Endothelial cell of umbilical vein (primary cell): ENCODE measurements around the gene KLHL18. TPM values are rescaled to one million over a fixed set of nuclear protein-coding genes. Genes with fewer than 3 reads are reported as not detected.
A peak's percentile ranks its signal among the peaks of the same experiment; 100 is the strongest.

ENCODE experiments used
- BruUV-seq: library from RNA; stranded (reverse); fragments of 400-500 nt; replicated peaks from 2 replicates; lab custom pipeline; 2021; lab: Mats Ljungman, UMichigan
- CTCF ChIA-PET: fragments of 300-600, 350-600 bp; sonication (Branson Sonifier 250); formaldehyde crosslinking; loops from one replicate; lab custom pipeline; 2021; ENCODE audit warnings: antibody characterized with exemption, inconsistent platforms; lab: Charles Lee
- POLR2A ChIA-PET: fragments of 300-600, 350-600 bp; sonication (Branson Sonifier 250); formaldehyde crosslinking; loops from one replicate; lab custom pipeline; 2021; ENCODE audit warnings: antibody characterized with exemption, inconsistent platforms; lab: Charles Lee
- DNase-seq: peaks from one replicate; pipeline ENCODE4 v3.0.0-alpha.2; 2011; ENCODE audit warnings: low read depth, low spot score
- FAIRE-seq: peaks from 2 replicates; lab custom pipeline; 2011; peaks lifted over from hg19 to GRCh38; lab: Jason Lieb, UNC
- H2AFZ ChIP-seq: 2 replicates; pipeline ENCODE4 v1.6.0; 2012; ENCODE audit warnings: low read depth, low read length, control low read depth, inconsistent platforms
- H3K27ac ChIP-seq: 2 replicates; pipeline ENCODE4 v1.5.1; 2011; ENCODE audit warnings: low read depth, mild to moderate bottlenecking, control low read depth, low read length, moderate library complexity; ENCODE audit not compliant: insufficient read depth
- H3K27me3 ChIP-seq, 2 experiments: 2 replicates each; pipeline versions ENCODE4 v1.6.0 to v1.6.1; 2011; ENCODE audit warnings: low read length in 2 of 2, mixed read lengths in 1 of 2; ENCODE audit not compliant: control insufficient read depth in 2 of 2, insufficient read depth in 2 of 2
- H3K36me3 ChIP-seq, 2 experiments: 2 replicates in 1 of 2; 3 replicates in 1 of 2; pipeline ENCODE4 v1.5.1; 2011; ENCODE audit warnings: low read length in 2 of 2, mild to moderate bottlenecking in 1 of 2, moderate library complexity in 1 of 2; ENCODE audit not compliant: control insufficient read depth in 2 of 2, insufficient read depth in 2 of 2; ENCODE audit errors: extremely low read depth in 1 of 2
- H3K4me1 ChIP-seq: 3 replicates; pipeline ENCODE4 v1.5.1; 2011; ENCODE audit warnings: mild to moderate bottlenecking, low read length; ENCODE audit not compliant: control insufficient read depth, insufficient read depth; ENCODE audit errors: extremely low read depth
- H3K4me2 ChIP-seq: 2 replicates; pipeline ENCODE4 v1.6.1; 2011; ENCODE audit warnings: low read length, control low read depth, mixed read lengths; ENCODE audit not compliant: insufficient read depth
- H3K4me3 ChIP-seq, 3 experiments: fragments of 200-600 bp in 1 of 3; sonication (generic), shearing (Covaris generic) in 1 of 3; replicated peaks in 1 of 3; 2 replicates each; pipeline ENCODE4 v1.5.1; 2011 to 2016; ENCODE audit warnings: control low read depth in 3 of 3, low read length in 3 of 3, mild to moderate bottlenecking in 2 of 3, inconsistent platforms in 1 of 3, low read depth in 1 of 3, moderate library complexity in 1 of 3; ENCODE audit not compliant: insufficient read depth in 1 of 3
- H3K79me2 ChIP-seq: 2 replicates; pipeline ENCODE4 v1.6.0; 2012; ENCODE audit warnings: low read length, inconsistent platforms; ENCODE audit not compliant: control insufficient read depth, insufficient read depth
- H3K9ac ChIP-seq: replicated peaks from 2 replicates; pipeline ENCODE3; 2011; ENCODE audit warnings: low read length, control low read depth; ENCODE audit not compliant: insufficient read depth; ENCODE audit errors: extremely low read depth
- H3K9me1 ChIP-seq: replicated peaks from 3 replicates; pipeline ENCODE4 v1.6.0; 2011; ENCODE audit warnings: mild to moderate bottlenecking, low read length; ENCODE audit not compliant: control insufficient read depth, insufficient read depth; ENCODE audit errors: extremely low read depth
- H3K9me3 ChIP-seq: replicated peaks from 2 replicates; pipeline ENCODE4 v1.5.1; 2012; ENCODE audit warnings: low read length, inconsistent platforms; ENCODE audit not compliant: control insufficient read depth, insufficient read depth
- H4K20me1 ChIP-seq: replicated peaks from 2 replicates; pipeline ENCODE3; 2011; ENCODE audit warnings: mild to moderate bottlenecking, low read length; ENCODE audit not compliant: control insufficient read depth, insufficient read depth; ENCODE audit errors: extremely low read depth
- EZH2 ChIP-seq: IDR thresholded peaks from 2 replicates; pipeline ENCODE4 v1.6.1; 2012; ENCODE audit warnings: borderline replicate concordance, low read depth, mild to moderate bottlenecking, moderate library complexity, low read length, inconsistent platforms; ENCODE audit not compliant: severe bottlenecking
- GATA2 ChIP-seq: IDR thresholded peaks from 2 replicates; pipeline ENCODE4 v1.7.0; 2011; ENCODE audit warnings: low read depth, mild to moderate bottlenecking, moderate library complexity, mixed read lengths, low read length; ENCODE audit not compliant: insufficient read length, insufficient read depth
- POLR2A ChIP-seq: IDR thresholded peaks from 2 replicates; pipeline ENCODE4 v1.6.1; 2012; ENCODE audit warnings: low read depth, mild to moderate bottlenecking, control low read depth, low read length
- POLR2AphosphoS5 ChIP-seq: IDR thresholded peaks from 2 replicates; pipeline ENCODE4 v1.6.1; 2012; ENCODE audit warnings: low read depth, mild to moderate bottlenecking, control low read depth, low read length, moderate library complexity; ENCODE audit not compliant: insufficient read depth
- dilution Hi-C: fragments of 300-500 bp; cut with MboI; formaldehyde crosslinking; loops from one replicate; pipeline ENCODE4 v1.15.0; 2019; ENCODE audit warnings: low sequenced_read_pairs; ENCODE audit not compliant: extremely low pct_ligation_motif_present
- intact Hi-C: fragments of 100-400 bp; cut with micrococcal nuclease; formaldehyde crosslinking; loops from one replicate; pipeline ENCODE4 v1.10.0; 2022
- polyA plus RNA-seq, 4 experiments: library from polyadenylated mRNA; depleted of rRNA in 3 of 4; stranded (reverse) in 3 of 4; unstranded in 1 of 4; fragments of >200 nt; gene quantifications; 2 replicates each; pipeline versions ENCODE4 v1.2.1 to v1.2.3, GENCODE V29; 2011 to 2012; ENCODE audit warnings: missing spikeins in 1 of 4
- total RNA-seq: library from RNA; stranded (reverse); gene quantifications from 2 replicates; pipeline ENCODE4 v1.2.3, GENCODE V29; 2021
- TF ChIP-seq, protein P1 (sequence below), 2 donors: IDR thresholded peaks; 1 replicate in 1 of 2; 2 replicates in 1 of 2; pipeline ENCODE4 v1.5.1; 2011; ENCODE audit warnings: low read length in 2 of 2, mild to moderate bottlenecking in 2 of 2, moderate library complexity in 2 of 2, control low read depth in 1 of 2, inconsistent platforms in 1 of 2, low read depth in 1 of 2; ENCODE audit not compliant: insufficient read depth in 1 of 2; ENCODE audit errors: extremely low read depth in 1 of 2

KLHL18 gene
- total and polyA plus RNA-seq, 2 donors (not counting 3 experiments of a cell fraction or from before 2014, with no cell fraction given) = 43.4 to 58.1 TPM

DNA sequence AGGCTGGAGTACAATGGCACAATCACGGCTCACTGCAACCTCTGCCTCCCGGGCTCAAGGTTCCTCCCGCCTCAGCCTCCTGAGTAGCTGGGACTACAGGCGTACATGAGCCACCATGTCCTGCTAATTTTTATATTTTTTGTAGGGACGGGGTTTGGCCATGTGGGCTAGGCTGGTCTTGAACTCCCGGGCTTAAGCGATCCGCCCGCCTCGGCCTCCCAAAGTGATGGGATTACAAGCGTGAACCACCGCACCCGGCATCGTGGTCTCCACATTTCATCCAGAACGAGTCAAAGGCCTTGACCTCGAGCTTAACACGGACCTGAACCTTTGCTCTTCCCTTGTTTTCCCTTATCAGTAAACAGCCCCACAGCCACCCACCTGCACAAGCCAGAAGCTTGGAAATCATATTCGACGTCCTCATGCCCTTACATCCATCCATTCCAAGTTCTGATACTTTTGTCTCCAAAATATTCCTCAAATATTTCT, 96.7 kb downstream of the KLHL18 start:
- no TSS peak for BruUV-seq
- no peak overlapping the region for H2AFZ ChIP-seq
- peak overlapping the region; percentile 92 for H3K9ac ChIP-seq
- peak overlapping the region; percentile 72 for H3K4me2 ChIP-seq
- no peak for DNase-seq
- H3K27ac ChIP-seq = peak overlapping the region; percentile 79
- TF ChIP-seq, protein P1, sequence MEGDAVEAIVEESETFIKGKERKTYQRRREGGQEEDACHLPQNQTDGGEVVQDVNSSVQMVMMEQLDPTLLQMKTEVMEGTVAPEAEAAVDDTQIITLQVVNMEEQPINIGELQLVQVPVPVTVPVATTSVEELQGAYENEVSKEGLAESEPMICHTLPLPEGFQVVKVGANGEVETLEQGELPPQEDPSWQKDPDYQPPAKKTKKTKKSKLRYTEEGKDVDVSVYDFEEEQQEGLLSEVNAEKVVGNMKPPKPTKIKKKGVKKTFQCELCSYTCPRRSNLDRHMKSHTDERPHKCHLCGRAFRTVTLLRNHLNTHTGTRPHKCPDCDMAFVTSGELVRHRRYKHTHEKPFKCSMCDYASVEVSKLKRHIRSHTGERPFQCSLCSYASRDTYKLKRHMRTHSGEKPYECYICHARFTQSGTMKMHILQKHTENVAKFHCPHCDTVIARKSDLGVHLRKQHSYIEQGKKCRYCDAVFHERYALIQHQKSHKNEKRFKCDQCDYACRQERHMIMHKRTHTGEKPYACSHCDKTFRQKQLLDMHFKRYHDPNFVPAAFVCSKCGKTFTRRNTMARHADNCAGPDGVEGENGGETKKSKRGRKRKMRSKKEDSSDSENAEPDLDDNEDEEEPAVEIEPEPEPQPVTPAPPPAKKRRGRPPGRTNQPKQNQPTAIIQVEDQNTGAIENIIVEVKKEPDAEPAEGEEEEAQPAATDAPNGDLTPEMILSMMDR (IDR thresholded peaks at IDR 0.05; ENCODE audit: extremely low read depth in 1 of 2, insufficient read depth in 1 of 2, low read depth in 1 of 2, low read length in 2 of 2) = no peak
- TF ChIP-seq POLR2AphosphoS5 = peak; percentile 9
- TF ChIP-seq EZH2 = no peak
- TF ChIP-seq POLR2A = peak; percentile 38
- no peak for TF ChIP-seq GATA2
- dilution Hi-C loops (no loop called here), intact Hi-C loops (loop anchor here (10.0 kb wide), 2 partner anchors 365 to 675 kb away; partner anchors contain the start of gene TMIE)
- POLR2A ChIA-PET = interaction anchor here (1.9 kb wide), 1 partner anchor 42 kb away, joined by 4 read pairs; no protein-coding TSS in a partner anchor
- H3K36me3 ChIP-seq = no peaks in the 10 kb centered on the region
- no peaks in the 10 kb centered on the region for H3K27me3 ChIP-seq
- FAIRE-seq = no peak
- CTCF ChIA-PET = no interaction called here
- H4K20me1 ChIP-seq = no peaks in the 10 kb centered on the region
- H3K9me1 ChIP-seq = no peaks in the 10 kb centered on the region
- H3K79me2 ChIP-seq = peaks cover 32% of the 10 kb centered on the region
- H3K9me3 ChIP-seq = no peaks in the 10 kb centered on the region
- peak overlapping the region in 2 of 3 experiments; percentile 67 to 81 for H3K4me3 ChIP-seq
- peaks cover 13% of the 10 kb centered on the region for H3K4me1 ChIP-seq
